Stomach (tissue), 9 donors: Measurements from ENCODE around the gene IL17REL. TPM values are rescaled to one million over a fixed set of nuclear protein-coding genes. Genes with fewer than 3 reads are reported as not detected.

Source experiments
- DNase-seq, 2 donors: peaks; one replicate each; pipeline versions ENCODE4 v3.0.0 to v3.0.0-alpha.2; 2013 to 2019
- H3K27ac ChIP-seq, 5 donors: fragments of 200-600 bp in 4 of 5; sonication (generic) in 4 of 5; one replicate each; pipeline ENCODE4 v1.5.1; 2013 to 2019; ENCODE audit warnings: mild to moderate bottlenecking in 1 of 5, moderate library complexity in 1 of 5
- H3K27me3 ChIP-seq, 3 donors: fragments of 200-600 bp; sonication (generic); one replicate each; pipeline ENCODE4 v1.5.1; 2017 to 2019; ENCODE audit warnings: mixed run types in 1 of 3
- H3K36me3 ChIP-seq, 4 donors: fragments of 200-600 bp; sonication (generic); 1 replicate in 3 of 4; 2 replicates in 1 of 4; pipeline ENCODE4 v1.5.1; 2016 to 2019
- H3K4me1 ChIP-seq, 4 donors: fragments of 200-600 bp; sonication (generic); one replicate each; pipeline ENCODE4 v1.5.1; 2016 to 2019
- H3K4me3 ChIP-seq, 4 donors: fragments of 200-600 bp; sonication (generic) in 3 of 4; one replicate each; pipeline ENCODE4 v1.5.1; 2016 to 2019; ENCODE audit warnings: mild to moderate bottlenecking in 1 of 4
- H3K9me3 ChIP-seq, 4 donors: fragments of 200-600 bp; sonication (generic); one replicate each; pipeline ENCODE4 v1.5.1; 2016 to 2019
- EP300 ChIP-seq: sonication (generic); formaldehyde crosslinking; IDR thresholded peaks from one replicate; pipeline ENCODE4 v1.6.1; 2017; ENCODE audit warnings: antibody characterized with exemption
- POLR2A ChIP-seq, 4 donors: fragments of 450-650 bp; IDR thresholded peaks; one replicate each; pipeline ENCODE4 v1.6.1; 2016; ENCODE audit warnings: antibody characterized with exemption in 4 of 4, control low read depth in 2 of 4, mild to moderate bottlenecking in 1 of 4, moderate library complexity in 1 of 4
- POLR2AphosphoS5 ChIP-seq, 3 donors: sonication (generic); formaldehyde crosslinking; IDR thresholded peaks; one replicate each; pipeline ENCODE4 v1.6.1; 2016; ENCODE audit warnings: antibody characterized with exemption in 3 of 3
- WGBS, 5 donors: extraction: QIAGEN DNeasy Blood & Tissue Kit in 3 of 5; methylation state at CpG; one replicate each; pipeline versions ENCODE4 v1.1.5 to v1.1.7; 2013 to 2018; 5-methylcytosine and 5-hydroxymethylcytosine counted together
- intact Hi-C: fragments of 100-400 bp; cut with DNase I; formaldehyde crosslinking; loops from one replicate; pipeline ENCODE4 v1.15.1; 2023; ENCODE audit warnings: low total_unique reads
- polyA plus RNA-seq, 3 donors: library from polyadenylated mRNA; stranded (reverse); fragments of 200-250 nt; gene quantifications; one replicate each; pipeline ENCODE4 v1.2.3, GENCODE V29; 2013
- total RNA-seq, 5 donors: library from RNA; depleted of rRNA; stranded (reverse); fragments of >200 nt; gene quantifications; one replicate each; pipeline versions ENCODE4 v1.1.0 to v1.2.3, GENCODE V29; 2014 to 2016
- TF ChIP-seq, protein P1 (sequence below), 7 experiments: fragments of 450-650 bp in 4 of 7; fragments of 200-600 bp in 3 of 7; sonication (generic) in 3 of 7; IDR thresholded peaks; one replicate each; pipeline ENCODE4 v1.5.1; 2016 to 2019; ENCODE audit warnings: antibody characterized with exemption in 7 of 7, control low read depth in 2 of 7, mild to moderate bottlenecking in 1 of 7
- donor health status: healthy with polysubstance abuse.
- donor health status: Bipolar disorder and iron deficiency.
- donor health status: healthy.

Gene IL17REL
- total and polyA plus RNA-seq, 8 donors = 0.03 to 1.2 (median 0.89) TPM; not detected in 4

- Histone ChIP-seq H3K4me3 (no peak overlapping the region), H3K27me3 (peaks cover 0 to 64% (median 14%) of the 10 kb centered on the region in 3 donors), H3K27ac (no peak overlapping the region), H3K4me1 (no peaks in the 10 kb centered on the region), H3K36me3 (no peaks in the 10 kb centered on the region), H3K9me3 (peaks cover 0 to 3% (median under 1%) of the 10 kb centered on the region in 4 donors)
- TF ChIP-seq POLR2AphosphoS5 (IDR thresholded peaks at IDR 0.05) (no peak), EP300 (no peak), POLR2A (IDR thresholded peaks at IDR 0.05) (no peak)
- TF ChIP-seq, protein P1, sequence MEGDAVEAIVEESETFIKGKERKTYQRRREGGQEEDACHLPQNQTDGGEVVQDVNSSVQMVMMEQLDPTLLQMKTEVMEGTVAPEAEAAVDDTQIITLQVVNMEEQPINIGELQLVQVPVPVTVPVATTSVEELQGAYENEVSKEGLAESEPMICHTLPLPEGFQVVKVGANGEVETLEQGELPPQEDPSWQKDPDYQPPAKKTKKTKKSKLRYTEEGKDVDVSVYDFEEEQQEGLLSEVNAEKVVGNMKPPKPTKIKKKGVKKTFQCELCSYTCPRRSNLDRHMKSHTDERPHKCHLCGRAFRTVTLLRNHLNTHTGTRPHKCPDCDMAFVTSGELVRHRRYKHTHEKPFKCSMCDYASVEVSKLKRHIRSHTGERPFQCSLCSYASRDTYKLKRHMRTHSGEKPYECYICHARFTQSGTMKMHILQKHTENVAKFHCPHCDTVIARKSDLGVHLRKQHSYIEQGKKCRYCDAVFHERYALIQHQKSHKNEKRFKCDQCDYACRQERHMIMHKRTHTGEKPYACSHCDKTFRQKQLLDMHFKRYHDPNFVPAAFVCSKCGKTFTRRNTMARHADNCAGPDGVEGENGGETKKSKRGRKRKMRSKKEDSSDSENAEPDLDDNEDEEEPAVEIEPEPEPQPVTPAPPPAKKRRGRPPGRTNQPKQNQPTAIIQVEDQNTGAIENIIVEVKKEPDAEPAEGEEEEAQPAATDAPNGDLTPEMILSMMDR (IDR thresholded peaks at IDR 0.05) = no peak
- no peak for DNase-seq
- intact Hi-C loops = no loop called here
- 63 to 69% (median 64%) methylated on average over 22 to 30 of the region's 30 CpGs for WGBS, 5 donors
Observed at GRCh38 chr22:50044485-50045118, 32.0 kb upstream of the IL17REL start.

DNA sequence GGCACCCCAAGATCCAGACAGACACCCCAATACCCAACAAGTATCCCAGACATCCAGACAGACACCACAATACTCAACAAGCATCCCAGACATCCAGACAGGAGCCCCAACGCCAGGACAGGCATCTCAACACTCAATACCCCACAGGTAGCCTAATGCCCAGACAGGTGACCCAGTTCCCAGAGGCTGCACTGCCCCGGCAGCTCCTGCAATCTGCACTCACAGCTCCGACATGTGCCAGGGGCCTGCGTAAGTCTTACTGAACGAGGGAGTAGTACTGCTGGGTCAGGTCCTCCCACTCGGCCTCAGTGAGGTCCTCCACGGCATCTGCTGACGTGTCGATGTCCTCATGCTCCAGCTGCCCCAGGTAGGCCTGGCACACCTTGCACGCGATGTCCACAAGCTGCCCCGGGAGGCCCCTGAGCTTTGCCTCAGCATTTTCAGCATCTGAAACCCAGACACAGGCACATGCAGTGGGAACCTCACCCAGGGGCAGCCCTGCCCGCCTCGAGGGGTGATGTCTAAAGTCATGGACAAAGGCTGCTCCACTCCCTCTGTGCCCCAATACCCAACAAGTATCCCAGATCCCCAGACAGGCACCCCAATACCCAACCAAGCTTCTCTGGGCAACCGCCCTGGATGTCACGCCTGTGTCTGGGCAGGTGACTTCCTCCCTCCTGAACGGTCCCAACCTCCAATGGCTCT is 28.9 kb upstream of the IL17REL start:
- Histone ChIP-seq H3K27me3 (peaks cover 0 to 42% (median 14%) of the 10 kb centered on the region in 3 donors), H3K4me1 (no peaks in the 10 kb centered on the region), H3K4me3 (no peak overlapping the region), H3K36me3 (no peaks in the 10 kb centered on the region), H3K27ac (no peak overlapping the region), H3K9me3 (peaks cover 0 to 14% (median 8%) of the 10 kb centered on the region in 4 donors)
- WGBS, 5 donors = 77 to 87% (median 79%) methylated on average over 15 to 17 of the region's 17 CpGs
- TF ChIP-seq EP300 (no peak), POLR2AphosphoS5 (IDR thresholded peaks at IDR 0.05) (no peak), POLR2A (IDR thresholded peaks at IDR 0.05) (no peak)
- TF ChIP-seq, protein P1 (IDR thresholded peaks at IDR 0.05) = no peak
- DNase-seq = no peak
- intact Hi-C loops = no loop called here

DNA sequence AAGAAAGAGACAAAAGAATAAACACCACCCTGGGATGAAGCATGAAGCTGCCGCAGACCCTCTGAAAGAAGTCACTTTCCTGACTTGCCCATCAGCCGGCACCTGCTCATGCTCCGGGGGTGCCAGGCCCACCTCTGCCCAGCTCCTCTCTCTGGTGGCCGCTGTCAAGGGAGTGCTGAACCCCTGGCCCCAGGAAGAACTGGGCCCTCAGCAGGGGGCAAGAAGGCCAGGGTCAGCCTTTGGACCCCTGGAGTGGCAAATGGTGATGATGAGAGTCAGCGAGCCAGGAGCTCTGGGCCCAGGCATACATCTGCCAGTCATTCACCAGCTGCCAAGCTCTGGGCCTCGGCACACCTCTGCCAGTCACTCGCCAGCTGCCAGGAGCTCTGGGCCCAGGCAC is 28.2 kb upstream of the IL17REL start:
- DNase-seq = no peak
- Histone ChIP-seq H3K27me3 (peaks cover 0 to 39% (median 14%) of the 10 kb centered on the region in 3 donors), H3K27ac (no peak overlapping the region), H3K4me1 (no peaks in the 10 kb centered on the region), H3K36me3 (no peaks in the 10 kb centered on the region), H3K9me3 (peaks cover 0 to 14% (median 8%) of the 10 kb centered on the region in 4 donors), H3K4me3 (no peak overlapping the region)
- TF ChIP-seq POLR2A (IDR thresholded peaks at IDR 0.05) (no peak), POLR2AphosphoS5 (IDR thresholded peaks at IDR 0.05) (no peak), EP300 (no peak)
- TF ChIP-seq, protein P1 (IDR thresholded peaks at IDR 0.05) = no peak
- 82 to 87% (median 85%) methylated on average over 4 to 7 of the region's 7 CpGs for WGBS, 5 donors
- intact Hi-C loops = no loop called here

- peaks cover 0 to 14% (median 8%) of the 10 kb centered on the region in 4 donors for H3K9me3 ChIP-seq
- H3K4me1 ChIP-seq = no peaks in the 10 kb centered on the region
- no peak overlapping the region for H3K4me3 ChIP-seq
- H3K36me3 ChIP-seq = no peaks in the 10 kb centered on the region
- intact Hi-C loops = no loop called here
- DNase-seq = no peak
- H3K27me3 ChIP-seq = peaks cover 0 to 39% (median 7%) of the 10 kb centered on the region in 3 donors
- 83 to 94% (median 90%) methylated on average over 22 to 29 of the region's 29 CpGs for WGBS, 5 donors
- no peak overlapping the region for H3K27ac ChIP-seq
- TF ChIP-seq POLR2A (IDR thresholded peaks at IDR 0.05) = no peak
- no peak for TF ChIP-seq POLR2AphosphoS5 (IDR thresholded peaks at IDR 0.05)
- no peak for TF ChIP-seq EP300
- TF ChIP-seq, protein P1 (IDR thresholded peaks at IDR 0.05) = no peak
Observed at GRCh38 chr22:50039669-50040443, 27.3 kb upstream of the IL17REL start.
